GM18861 (cell line): ENCODE results near the gene NFXL1.
A peak's percentile ranks its signal among the peaks of the same experiment; 100 is the strongest.

Source experiments
- ATAC-seq: cut with Tn5 transposase; IDR thresholded peaks from one replicate; pipeline ENCODE4 v1.9.1; 2021; ENCODE audit not compliant: unreplicated experiment

Gene NFXL1

GRCh38 chr4:47891928-47892327, 22.5 kb downstream of the NFXL1 start:
- ATAC-seq: no peak

GRCh38 chr4:47882228-47882627, 32.2 kb downstream of the NFXL1 start:
- no peak for ATAC-seq

- no peak for ATAC-seq
Observed at GRCh38 chr4:47879458-47879857, 34.9 kb downstream of the NFXL1 start.

GRCh38 chr4:47876784-47877546, 37.4 kb downstream of the NFXL1 start:
- no peak for ATAC-seq

- no peak for ATAC-seq
Observed at GRCh38 chr4:47876310-47876709, 38.1 kb downstream of the NFXL1 start.

GRCh38 chr4:47873877-47874541, 40.4 kb downstream of the NFXL1 start:
- no peak for ATAC-seq

GRCh38 chr4:47863486-47863885, 50.9 kb downstream of the NFXL1 start:
- ATAC-seq: no peak

- no peak for ATAC-seq
Observed at GRCh38 chr4:47862297-47862696, 52.1 kb downstream of the NFXL1 start.

- ATAC-seq: no peak
Observed at GRCh38 chr4:47860305-47860704, 54.1 kb downstream of the NFXL1 start.

- ATAC-seq: no peak
Observed at GRCh38 chr4:47858006-47858405, 56.4 kb downstream of the NFXL1 start.

- ATAC-seq: no peak
Observed at GRCh38 chr4:47856713-47857112, 57.7 kb downstream of the NFXL1 start.

- no peak for ATAC-seq
Observed at GRCh38 chr4:47855350-47855749, 59.0 kb downstream of the NFXL1 start.

- no peak for ATAC-seq
Observed at GRCh38 chr4:47852136-47852535, 62.2 kb downstream of the NFXL1 start.

GRCh38 chr4:47849466-47849865, 64.9 kb downstream of the NFXL1 start:
- ATAC-seq: no peak

GRCh38 chr4:47848041-47848440, 66.3 kb downstream of the NFXL1 start:
- no peak for ATAC-seq

GRCh38 chr4:47842985-47843384, 71.4 kb downstream of the NFXL1 start:
- no peak for ATAC-seq

GRCh38 chr4:47840291-47840690, 74.1 kb downstream of the NFXL1 start:
- no peak for ATAC-seq

- ATAC-seq: peak; percentile 69
Observed at GRCh38 chr4:47839259-47839658, 75.1 kb downstream of the NFXL1 start.

- ATAC-seq: no peak
Observed at GRCh38 chr4:47838445-47838844, 75.9 kb downstream of the NFXL1 start.

- ATAC-seq: no peak
Observed at GRCh38 chr4:47837908-47838294, 76.5 kb downstream of the NFXL1 start, which contains the start of gene CORIN. Gene CORIN, minus strand, starts transcription at chr4:47838067. Its CDS starts 118 bp downstream, at chr4:47837949.

- ATAC-seq: peak; percentile 58
Observed at GRCh38 chr4:47837094-47837907, 77.1 kb downstream of the NFXL1 start.

GRCh38 chr4:47836641-47837093, 77.7 kb downstream of the NFXL1 start:
- ATAC-seq: peak; percentile 58
